ENCODE results near the gene ARMS2.

ARMS2 gene

DNA sequence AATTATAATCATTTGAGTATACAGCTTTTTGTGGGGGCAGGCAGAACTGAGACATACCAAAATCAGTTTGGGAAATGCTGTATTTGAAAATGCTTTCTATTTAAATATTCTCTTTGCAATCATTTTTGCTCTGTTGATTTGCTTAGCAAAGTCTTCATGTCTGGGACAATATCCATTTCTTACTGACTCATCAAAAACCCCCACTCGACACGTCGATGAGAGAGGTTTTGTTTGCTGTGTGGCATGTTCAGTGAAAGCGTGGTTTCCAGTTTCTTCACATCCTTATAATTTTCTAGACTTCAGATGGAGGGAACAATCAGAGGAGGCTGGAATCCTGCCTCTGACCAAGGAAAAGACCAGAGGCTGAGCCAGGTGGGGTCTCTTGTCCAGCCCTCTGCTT lies 35.8 kb downstream of the ARMS2 start:
- H3K9ac ChIP-seq (ENCODE audit: low read depth, low read length, poor library complexity, severe bottlenecking): no peak overlapping the region
- H3K36me3 ChIP-seq (ENCODE audit: insufficient read depth, low read length): no peaks in the 10 kb centered on the region
- H3K79me2 ChIP-seq (ENCODE audit: insufficient read depth, low read length): no peaks in the 10 kb centered on the region
- H3K9me3 ChIP-seq (ENCODE audit: insufficient read depth, low read depth, low read length): no peaks in the 10 kb centered on the region
- no peak overlapping the region for H3K4me2 ChIP-seq (ENCODE audit: low read depth, low read length, poor library complexity, severe bottlenecking)
- no peaks in the 10 kb centered on the region for H4K20me1 ChIP-seq (ENCODE audit: insufficient read depth, low read length, poor library complexity, severe bottlenecking)
- H3F3A ChIP-seq (ENCODE audit: low read depth): no peaks in the 10 kb centered on the region
- TF ChIP-seq, protein P1, sequence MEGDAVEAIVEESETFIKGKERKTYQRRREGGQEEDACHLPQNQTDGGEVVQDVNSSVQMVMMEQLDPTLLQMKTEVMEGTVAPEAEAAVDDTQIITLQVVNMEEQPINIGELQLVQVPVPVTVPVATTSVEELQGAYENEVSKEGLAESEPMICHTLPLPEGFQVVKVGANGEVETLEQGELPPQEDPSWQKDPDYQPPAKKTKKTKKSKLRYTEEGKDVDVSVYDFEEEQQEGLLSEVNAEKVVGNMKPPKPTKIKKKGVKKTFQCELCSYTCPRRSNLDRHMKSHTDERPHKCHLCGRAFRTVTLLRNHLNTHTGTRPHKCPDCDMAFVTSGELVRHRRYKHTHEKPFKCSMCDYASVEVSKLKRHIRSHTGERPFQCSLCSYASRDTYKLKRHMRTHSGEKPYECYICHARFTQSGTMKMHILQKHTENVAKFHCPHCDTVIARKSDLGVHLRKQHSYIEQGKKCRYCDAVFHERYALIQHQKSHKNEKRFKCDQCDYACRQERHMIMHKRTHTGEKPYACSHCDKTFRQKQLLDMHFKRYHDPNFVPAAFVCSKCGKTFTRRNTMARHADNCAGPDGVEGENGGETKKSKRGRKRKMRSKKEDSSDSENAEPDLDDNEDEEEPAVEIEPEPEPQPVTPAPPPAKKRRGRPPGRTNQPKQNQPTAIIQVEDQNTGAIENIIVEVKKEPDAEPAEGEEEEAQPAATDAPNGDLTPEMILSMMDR (conservative IDR thresholded peaks at IDR 0.05; ENCODE audit: low read length): no peak
- TF ChIP-seq EZH2phosphoT487 (IDR thresholded peaks at IDR 0.05; ENCODE audit: borderline replicate concordance): no peak
- H3K4me3 ChIP-seq (ENCODE audit: low read length, poor library complexity, severe bottlenecking): no peak overlapping the region
- no peaks in the 10 kb centered on the region for H3K9me2 ChIP-seq (replicated peaks; ENCODE audit: low read depth, low read length)
- no peak overlapping the region for H2AFZ ChIP-seq (ENCODE audit: low read length)
- no peaks in the 10 kb centered on the region for H3K27me3 ChIP-seq (ENCODE audit: insufficient read depth, low read length, poor library complexity, severe bottlenecking)
- no peaks in the 10 kb centered on the region for H3K4me1 ChIP-seq (ENCODE audit: insufficient read depth, low read length, poor library complexity, severe bottlenecking)

DNA sequence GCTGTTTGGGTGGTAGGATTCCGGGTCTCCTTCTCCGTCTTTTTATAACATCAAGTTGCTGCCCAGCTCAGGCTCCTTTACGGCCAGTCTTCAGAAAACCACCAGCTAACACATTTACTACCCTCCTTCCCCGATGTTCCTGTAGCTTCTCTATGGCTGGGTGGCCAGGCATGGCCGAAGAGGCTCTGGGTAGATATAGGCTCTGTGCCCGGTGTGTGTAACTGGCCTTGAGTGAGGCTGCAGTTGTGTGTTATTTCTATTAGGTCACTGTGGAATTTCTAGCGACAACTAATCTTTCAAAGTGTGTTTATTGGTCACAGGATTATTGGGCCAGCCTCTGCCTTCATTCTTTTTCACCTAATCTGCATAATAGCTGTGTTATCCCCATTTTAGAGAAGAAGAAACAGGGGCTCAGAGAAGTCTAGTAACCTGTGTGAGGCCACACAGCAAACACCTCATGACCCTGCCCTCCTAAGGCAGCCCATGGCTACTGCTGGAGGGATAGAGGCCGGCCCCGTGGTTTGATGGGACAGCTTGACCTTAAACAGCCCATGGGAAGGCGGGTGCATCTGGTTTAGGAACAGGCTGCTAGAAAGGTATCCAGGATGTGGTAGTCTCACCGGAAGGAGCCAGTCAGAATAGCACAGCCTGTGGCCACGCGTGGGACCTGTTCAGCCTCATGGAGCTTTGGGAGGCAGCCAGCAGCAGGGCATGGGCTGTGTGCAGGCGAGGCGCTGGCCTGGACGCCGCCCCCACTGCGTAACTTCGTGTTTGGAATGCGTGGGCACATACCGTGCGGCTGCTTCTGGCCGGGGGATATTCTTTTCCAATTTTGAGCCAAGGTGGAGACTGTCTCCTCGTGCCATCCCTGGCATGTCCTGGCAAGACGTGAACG lies 36.6 kb downstream of the ARMS2 start:
- TF ChIP-seq, protein P1 (conservative IDR thresholded peaks at IDR 0.05; ENCODE audit: low read length): no peak
- no peak for TF ChIP-seq EZH2phosphoT487 (IDR thresholded peaks at IDR 0.05; ENCODE audit: borderline replicate concordance)
- no peaks in the 10 kb centered on the region for H3K79me2 ChIP-seq (ENCODE audit: insufficient read depth, low read length)
- H3K9me3 ChIP-seq (ENCODE audit: insufficient read depth, low read depth, low read length): no peaks in the 10 kb centered on the region
- H3F3A ChIP-seq (ENCODE audit: low read depth): no peaks in the 10 kb centered on the region
- no peaks in the 10 kb centered on the region for H4K20me1 ChIP-seq (ENCODE audit: insufficient read depth, low read length, poor library complexity, severe bottlenecking)
- no peak overlapping the region for H3K4me3 ChIP-seq (ENCODE audit: low read length, poor library complexity, severe bottlenecking)
- H3K9me2 ChIP-seq (replicated peaks; ENCODE audit: low read depth, low read length): no peaks in the 10 kb centered on the region
- H3K4me1 ChIP-seq (ENCODE audit: insufficient read depth, low read length, poor library complexity, severe bottlenecking): no peaks in the 10 kb centered on the region
- no peak overlapping the region for H3K4me2 ChIP-seq (ENCODE audit: low read depth, low read length, poor library complexity, severe bottlenecking)
- no peaks in the 10 kb centered on the region for H3K27me3 ChIP-seq (ENCODE audit: insufficient read depth, low read length, poor library complexity, severe bottlenecking)
- H2AFZ ChIP-seq (ENCODE audit: low read length): no peak overlapping the region
- H3K9ac ChIP-seq (ENCODE audit: low read depth, low read length, poor library complexity, severe bottlenecking): no peak overlapping the region
- H3K36me3 ChIP-seq (ENCODE audit: insufficient read depth, low read length): no peaks in the 10 kb centered on the region

DNA sequence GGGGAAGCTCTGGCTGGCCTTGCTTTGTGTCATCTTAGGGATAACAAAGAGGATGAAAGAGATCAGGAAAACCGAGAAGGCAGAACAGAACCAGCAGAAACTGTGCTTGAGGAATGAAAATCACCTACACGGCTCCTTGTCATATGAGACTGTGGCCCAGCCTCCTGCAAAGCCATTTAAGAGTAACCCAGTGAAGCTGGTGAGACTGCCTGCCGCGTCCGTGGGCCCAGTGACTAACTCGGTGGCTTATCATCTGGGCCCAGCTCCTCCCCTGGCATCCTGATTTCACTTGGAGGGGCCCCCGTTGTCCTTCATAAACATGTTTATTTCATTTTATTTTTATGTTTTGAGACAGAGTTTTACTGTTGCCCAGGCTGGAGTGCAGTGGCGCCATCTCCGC lies 37.6 kb downstream of the ARMS2 start:
- Histone ChIP-seq H3K4me3 (ENCODE audit: low read length, poor library complexity, severe bottlenecking) (no peak overlapping the region), H3K4me2 (ENCODE audit: low read depth, low read length, poor library complexity, severe bottlenecking) (no peak overlapping the region), H3K27me3 (ENCODE audit: insufficient read depth, low read length, poor library complexity, severe bottlenecking) (no peaks in the 10 kb centered on the region), H3K4me1 (ENCODE audit: insufficient read depth, low read length, poor library complexity, severe bottlenecking) (no peaks in the 10 kb centered on the region), H3F3A (ENCODE audit: low read depth) (no peaks in the 10 kb centered on the region), H3K79me2 (ENCODE audit: insufficient read depth, low read length) (no peaks in the 10 kb centered on the region), H3K9ac (ENCODE audit: low read depth, low read length, poor library complexity, severe bottlenecking) (no peak overlapping the region), H3K36me3 (ENCODE audit: insufficient read depth, low read length) (no peaks in the 10 kb centered on the region), H3K9me2 (replicated peaks; ENCODE audit: low read depth, low read length) (no peaks in the 10 kb centered on the region), H3K9me3 (ENCODE audit: insufficient read depth, low read depth, low read length) (no peaks in the 10 kb centered on the region), H4K20me1 (ENCODE audit: insufficient read depth, low read length, poor library complexity, severe bottlenecking) (no peaks in the 10 kb centered on the region), H2AFZ (ENCODE audit: low read length) (no peak overlapping the region)
- TF ChIP-seq, protein P1 (conservative IDR thresholded peaks at IDR 0.05; ENCODE audit: low read length): no peak
- TF ChIP-seq EZH2phosphoT487 (IDR thresholded peaks at IDR 0.05; ENCODE audit: borderline replicate concordance): no peak
